ENCODE measurements around the gene TFPI. TPM values are rescaled to one million over a fixed set of nuclear protein-coding genes. Genes with fewer than 3 reads are reported as not detected.
"Not testable (repeated sequence)": the region's sequence is repeated elsewhere in the genome, so short reads cannot be mapped to it uniquely, and the experiment has no call there.

Gene TFPI
- total RNA-seq, 2 experiments from 2014 or later, result not detected

GRCh38 chr2:187511356-187512315 lies 42.6 kb downstream of the TFPI start:
- DNase-seq (ENCODE audit: low spot score), result no peak
- POLR2A ChIA-PET, result interaction anchor here (0.6 kb wide), 2 partner anchors 839 to 1013 kb away, joined by 3 to 4 read pairs; no protein-coding TSS in a partner anchor
- Histone ChIP-seq H3K79me2 (ENCODE audit: insufficient read depth, low read depth, low read length) (no peaks in the 10 kb centered on the region), H2AFZ (ENCODE audit: low read length) (no peak overlapping the region), H3K36me3 (ENCODE audit: insufficient read depth, low read length) (no peaks in the 10 kb centered on the region), H3K4me3 (ENCODE audit: low read depth, low read length, poor library complexity, severe bottlenecking) (no peak overlapping the region), H3K27ac (ENCODE audit: low read depth, low read length, poor library complexity, severe bottlenecking) (no peak overlapping the region), H3K9me2 (ENCODE audit: insufficient read depth, low read length) (no peaks in the 10 kb centered on the region), H3K9me3 (ENCODE audit: low read length) (no peaks in the 10 kb centered on the region), H3K4me1 (ENCODE audit: insufficient read depth, low read length, poor library complexity, severe bottlenecking) (no peaks in the 10 kb centered on the region), H3K4me2 (ENCODE audit: low read length) (no peak overlapping the region), H4K20me1 (ENCODE audit: insufficient read depth, low read length) (no peaks in the 10 kb centered on the region)
- TF ChIP-seq CTCF (conservative IDR thresholded peaks at IDR 0.05; ENCODE audit: low read length) (no peak), EZH2phosphoT487 (IDR thresholded peaks at IDR 0.05; ENCODE audit: borderline replicate concordance, low read depth, low read length) (no peak)
- CTCF ChIA-PET (ENCODE audit: unreplicated experiment), result no interaction called here
- no TSS peak for BruUV-seq (replicated peaks)
- intact Hi-C loops (cut with micrococcal nuclease; ENCODE audit: unreplicated experiment), result no loop called here

GRCh38 chr2:187510419-187511355 lies 43.5 kb downstream of the TFPI start:
- intact Hi-C loops (cut with micrococcal nuclease; ENCODE audit: unreplicated experiment); H3K4me1 ChIP-seq (ENCODE audit: insufficient read depth, low read length, poor library complexity, severe bottlenecking); H3K27ac ChIP-seq (ENCODE audit: low read depth, low read length, poor library complexity, severe bottlenecking); BruUV-seq (replicated peaks); DNase-seq (ENCODE audit: low spot score); CTCF ChIA-PET (ENCODE audit: unreplicated experiment); H4K20me1 ChIP-seq (ENCODE audit: insufficient read depth, low read length); H3K9me2 ChIP-seq (ENCODE audit: insufficient read depth, low read length); H3K4me2 ChIP-seq (ENCODE audit: low read length); H3K79me2 ChIP-seq (ENCODE audit: insufficient read depth, low read depth, low read length); H3K36me3 ChIP-seq (ENCODE audit: insufficient read depth, low read length); H3K9me3 ChIP-seq (ENCODE audit: low read length); H2AFZ ChIP-seq (ENCODE audit: low read length); H3K4me3 ChIP-seq (ENCODE audit: low read depth, low read length, poor library complexity, severe bottlenecking); POLR2A ChIA-PET: not testable (repeated sequence)

GRCh38 chr2:187509667-187510417 lies 44.4 kb downstream of the TFPI start:
- no peak for TF ChIP-seq EZH2phosphoT487 (IDR thresholded peaks at IDR 0.05; ENCODE audit: borderline replicate concordance, low read depth, low read length)
- no peak for TF ChIP-seq CTCF (conservative IDR thresholded peaks at IDR 0.05; ENCODE audit: low read length)
- H3K36me3 ChIP-seq (ENCODE audit: insufficient read depth, low read length), result no peaks in the 10 kb centered on the region
- DNase-seq (ENCODE audit: low spot score), result no peak
- H3K79me2 ChIP-seq (ENCODE audit: insufficient read depth, low read depth, low read length), result no peaks in the 10 kb centered on the region
- no peaks in the 10 kb centered on the region for H3K9me3 ChIP-seq (ENCODE audit: low read length)
- intact Hi-C loops (cut with micrococcal nuclease; ENCODE audit: unreplicated experiment), result no loop called here
- H3K4me1 ChIP-seq (ENCODE audit: insufficient read depth, low read length, poor library complexity, severe bottlenecking), result no peaks in the 10 kb centered on the region
- no TSS peak for BruUV-seq (replicated peaks)
- CTCF ChIA-PET (ENCODE audit: unreplicated experiment), result no interaction called here
- POLR2A ChIA-PET, result no interaction called here
- H3K27ac ChIP-seq (ENCODE audit: low read depth, low read length, poor library complexity, severe bottlenecking), result no peak overlapping the region
- no peak overlapping the region for H3K4me2 ChIP-seq (ENCODE audit: low read length)
- no peaks in the 10 kb centered on the region for H3K9me2 ChIP-seq (ENCODE audit: insufficient read depth, low read length)
- H4K20me1 ChIP-seq (ENCODE audit: insufficient read depth, low read length), result no peaks in the 10 kb centered on the region
- no peak overlapping the region for H2AFZ ChIP-seq (ENCODE audit: low read length)
- no peak overlapping the region for H3K4me3 ChIP-seq (ENCODE audit: low read depth, low read length, poor library complexity, severe bottlenecking)

Measured in OCI-LY7 (cell line).